Daoy (cell line): ENCODE results near the gene PHF3. TPM values are rescaled to one million over a fixed set of nuclear protein-coding genes. Genes with fewer than 3 reads are reported as not detected.

Source experiments
- DNase-seq: peaks from one replicate; pipeline ENCODE4 v3.0.0-alpha.2; 2015; ENCODE audit warnings: low read depth
- total RNA-seq: library from RNA; depleted of rRNA; stranded (reverse); fragments of >200 nt; shearing (Covaris generic); gene quantifications from 2 replicates; pipeline ENCODE4 v1.2.3, GENCODE V29; 2014

PHF3 gene
- total RNA-seq, 1 experiment from 2014 or later, result 43.5 TPM

DNA sequence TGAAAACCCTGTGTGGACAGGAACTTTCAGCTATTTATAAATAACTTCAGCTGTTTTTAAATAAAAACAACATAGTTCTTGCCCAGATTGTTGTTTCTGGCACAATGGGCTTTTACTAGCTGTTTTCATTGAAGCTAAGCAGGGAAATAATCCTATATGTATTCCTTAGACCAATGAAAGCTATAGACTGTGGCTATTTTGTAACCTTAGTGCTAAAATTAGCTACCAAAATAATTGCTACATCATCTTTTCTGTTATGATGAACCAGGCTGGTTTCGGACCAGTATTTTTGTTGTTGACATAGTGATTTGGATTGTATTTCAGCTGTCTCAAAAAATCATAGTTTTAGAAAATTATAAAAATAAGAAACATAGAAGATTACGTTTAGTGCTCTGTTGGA lies 13.7 kb downstream of the PHF3 start:
- DNase-seq, result no peak

DNA sequence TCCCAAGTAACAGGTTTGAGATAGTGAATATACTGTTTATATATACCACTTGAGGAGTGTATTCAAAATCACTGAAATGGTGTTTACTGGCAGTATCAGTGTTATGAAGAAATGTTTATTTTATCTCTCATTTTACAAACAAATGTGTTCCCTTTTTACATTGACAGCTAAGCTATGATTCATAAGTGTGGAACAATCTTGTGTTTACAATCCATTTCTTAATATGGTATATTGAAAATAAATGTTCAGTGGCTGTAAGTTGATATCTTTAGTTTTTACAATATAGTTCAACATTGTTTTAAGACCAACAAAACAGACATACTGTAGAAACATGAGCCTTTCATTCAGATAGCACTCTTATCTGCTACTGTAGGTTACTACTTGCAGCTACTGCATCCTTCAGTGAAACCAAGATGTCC lies 14.3 kb downstream of the PHF3 start:
- DNase-seq, result no peak

DNA sequence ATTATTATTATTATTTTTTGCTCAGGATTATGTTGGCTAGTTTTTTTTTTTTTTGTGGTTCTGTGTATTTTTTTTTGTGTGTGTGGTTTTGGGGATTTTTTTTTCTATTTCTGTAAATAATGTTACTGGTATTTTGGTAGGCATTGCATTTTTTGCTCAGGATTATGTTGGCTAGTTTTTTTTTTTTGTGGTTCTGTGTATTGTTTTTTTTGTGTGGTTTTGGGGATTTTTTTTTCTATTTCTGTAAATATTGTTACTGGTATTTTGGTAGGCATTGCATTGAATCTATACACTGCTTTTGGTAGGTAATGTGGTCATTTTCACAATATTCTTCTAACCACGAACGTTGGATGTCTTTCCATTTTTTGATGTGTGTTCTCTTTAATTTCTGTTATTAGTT lies 17.4 kb downstream of the PHF3 start:
- no peak for DNase-seq

DNA sequence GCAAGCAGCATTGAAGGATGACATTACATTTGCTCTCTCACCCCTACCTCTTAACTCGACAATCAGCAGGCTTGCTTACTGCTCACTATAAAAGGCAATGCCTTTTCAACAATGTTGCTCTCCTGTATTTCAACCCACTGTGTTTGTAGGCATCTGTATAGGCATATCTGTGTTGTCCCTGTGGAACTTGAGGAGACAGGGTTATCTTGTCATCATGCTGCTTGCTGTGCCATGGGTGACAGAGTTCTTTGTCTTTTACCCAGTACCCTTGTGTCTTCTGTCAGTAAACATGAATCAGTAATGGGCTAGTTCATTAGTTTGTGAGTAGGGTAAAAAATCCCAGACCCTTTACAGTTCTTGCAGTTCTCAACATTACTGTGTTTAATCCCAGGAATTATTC lies 25.2 kb downstream of the PHF3 start:
- DNase-seq, result no peak

DNA sequence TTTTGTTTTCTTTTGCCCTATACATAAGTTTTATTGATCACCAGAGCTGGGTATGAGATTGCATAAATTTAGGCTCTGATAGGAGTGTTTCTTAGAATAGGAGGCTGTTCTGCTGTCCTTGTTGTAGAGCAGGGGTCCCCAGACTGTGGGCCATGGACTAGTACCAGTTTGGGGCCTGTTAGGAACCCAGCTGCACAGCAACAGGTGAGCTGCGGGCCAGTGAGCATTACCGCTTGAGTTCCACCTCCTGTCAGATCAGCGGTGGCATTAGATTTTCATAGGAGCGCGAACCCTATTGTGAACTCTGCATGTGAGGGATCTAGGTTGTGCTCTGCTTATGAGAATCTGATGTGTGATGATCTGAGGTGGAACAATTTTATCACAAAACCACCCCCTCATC lies 26.2 kb downstream of the PHF3 start:
- DNase-seq, result no peak

DNA sequence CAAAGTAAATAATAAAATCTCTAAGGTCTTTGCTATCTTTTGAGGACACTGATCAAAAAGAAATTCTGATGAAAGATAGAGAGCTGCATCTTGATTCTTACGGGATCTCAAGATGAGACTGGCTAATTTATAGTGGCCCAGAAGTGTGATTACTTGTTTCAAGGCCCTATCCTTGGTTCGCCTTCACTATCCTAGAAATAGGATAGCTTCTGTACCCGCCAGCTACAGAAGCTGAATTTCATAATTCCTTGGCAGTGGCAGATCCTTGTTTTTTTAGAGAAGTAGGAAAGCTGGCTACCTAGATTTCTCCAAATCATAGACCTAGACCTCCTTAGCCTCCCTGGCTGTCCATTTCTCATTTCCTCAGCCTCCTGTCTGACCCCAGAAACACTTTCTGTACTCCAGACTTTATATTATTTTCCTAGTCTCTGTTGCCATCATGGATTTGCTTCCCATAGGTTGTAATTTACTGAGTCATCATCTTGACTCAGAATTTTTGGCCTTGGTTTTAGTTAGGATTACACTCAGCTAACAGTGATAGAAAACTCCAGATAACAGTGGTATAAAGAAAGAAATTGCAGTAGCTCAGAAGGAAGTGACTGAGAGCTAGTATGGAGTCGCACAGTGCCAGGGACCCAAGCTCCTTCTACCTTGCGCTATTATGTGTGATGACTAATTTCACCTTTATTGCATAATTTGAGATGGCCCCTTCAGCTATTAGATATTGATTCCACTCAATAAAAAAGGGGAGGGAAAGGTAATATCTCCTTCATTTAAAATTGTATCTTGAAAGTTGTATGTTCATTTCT lies 27.7 kb downstream of the PHF3 start:
- peak; percentile 66 for DNase-seq

DNA sequence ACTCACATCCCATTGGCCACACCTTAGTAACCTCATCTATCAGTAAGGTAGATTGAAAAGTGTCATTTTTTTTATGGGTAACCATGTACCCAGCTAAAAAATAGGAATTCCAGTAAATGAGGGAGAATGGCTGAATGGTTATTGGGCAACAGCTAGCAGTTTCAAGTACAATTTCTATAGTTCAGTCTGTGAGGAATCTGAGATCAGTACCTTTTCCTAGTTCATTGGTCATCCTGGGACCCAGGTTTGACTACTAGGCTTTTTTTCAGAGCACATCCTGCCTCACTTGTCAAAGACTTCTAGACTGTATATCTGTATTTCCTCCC lies 28.3 kb downstream of the PHF3 start:
- DNase-seq, result no peak

DNA sequence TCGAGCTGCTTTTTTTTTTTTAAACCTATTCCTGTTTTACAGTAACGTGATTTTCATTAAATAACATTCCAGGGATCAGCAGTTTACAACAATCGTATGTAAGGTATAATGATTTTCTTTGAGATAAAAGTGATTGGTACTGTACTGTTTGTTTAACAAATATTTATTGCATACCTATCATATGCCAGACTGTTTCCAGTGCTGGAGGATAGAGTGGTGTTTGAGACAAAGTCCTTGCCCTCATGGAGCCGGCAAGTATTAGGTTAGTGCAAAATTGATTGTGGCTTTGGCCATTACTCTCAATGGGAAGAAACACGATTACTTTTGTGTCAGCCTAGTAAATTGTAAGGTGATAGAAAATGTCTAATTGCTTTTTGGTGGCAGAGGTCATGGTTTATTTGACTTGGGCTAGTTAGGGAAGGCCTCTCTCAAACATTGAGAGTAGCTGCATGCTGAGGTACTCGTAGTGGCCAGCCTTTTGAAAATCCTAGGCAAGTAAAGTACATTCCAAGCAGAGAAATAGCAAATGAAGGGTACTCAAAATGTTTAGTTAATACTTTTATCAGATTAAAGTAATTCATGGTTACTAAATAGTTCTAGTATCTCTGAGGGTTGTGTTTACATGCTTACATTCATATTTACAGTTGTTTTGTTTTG lies 35.6 kb downstream of the PHF3 start:
- DNase-seq, result no peak

DNA sequence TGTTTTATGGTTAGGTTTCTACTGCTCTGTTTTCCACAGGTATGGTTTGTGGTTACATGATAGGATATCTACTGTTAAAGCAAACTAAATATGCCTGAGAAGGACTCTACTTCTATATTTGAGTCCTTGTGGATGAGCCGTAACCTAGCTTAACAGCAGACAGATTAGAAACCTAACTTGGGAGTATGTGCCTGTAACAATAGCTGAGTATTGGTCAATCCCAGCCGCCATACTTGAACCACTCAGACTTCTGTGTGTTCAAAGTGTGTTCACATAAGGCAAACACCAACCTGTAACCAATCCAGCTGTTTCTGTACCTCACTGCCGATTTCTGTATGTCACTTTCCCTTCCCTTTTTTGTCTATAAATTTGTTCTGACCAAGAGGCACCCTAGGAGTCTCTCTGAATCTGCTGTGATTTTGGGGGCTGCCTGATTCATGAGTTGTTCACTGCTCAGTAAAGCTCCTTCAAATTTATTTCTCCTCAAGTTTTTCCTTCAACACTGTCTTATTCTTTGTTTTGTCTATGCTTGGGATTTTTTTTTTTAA lies 37.1 kb downstream of the PHF3 start:
- no peak for DNase-seq

DNA sequence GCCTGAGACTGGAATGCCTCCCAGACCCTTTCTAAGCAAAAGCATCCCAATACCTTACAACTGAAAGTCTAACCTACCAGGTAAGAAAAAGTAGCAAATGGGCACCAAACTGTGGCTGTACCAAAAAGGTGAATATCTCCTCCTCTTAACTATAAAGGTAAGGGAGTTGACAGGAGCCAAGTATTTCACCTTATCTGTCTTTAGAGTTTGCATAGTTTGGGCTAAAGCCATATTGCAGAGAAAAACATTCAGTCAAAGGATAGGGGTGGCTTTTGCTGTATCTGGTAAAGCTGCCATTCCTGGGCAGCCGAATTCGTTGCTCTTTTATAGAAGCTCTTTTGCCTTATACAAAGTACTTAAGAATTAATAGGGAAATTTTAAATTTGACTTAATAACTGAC lies 38.1 kb downstream of the PHF3 start:
- DNase-seq, result no peak

DNA sequence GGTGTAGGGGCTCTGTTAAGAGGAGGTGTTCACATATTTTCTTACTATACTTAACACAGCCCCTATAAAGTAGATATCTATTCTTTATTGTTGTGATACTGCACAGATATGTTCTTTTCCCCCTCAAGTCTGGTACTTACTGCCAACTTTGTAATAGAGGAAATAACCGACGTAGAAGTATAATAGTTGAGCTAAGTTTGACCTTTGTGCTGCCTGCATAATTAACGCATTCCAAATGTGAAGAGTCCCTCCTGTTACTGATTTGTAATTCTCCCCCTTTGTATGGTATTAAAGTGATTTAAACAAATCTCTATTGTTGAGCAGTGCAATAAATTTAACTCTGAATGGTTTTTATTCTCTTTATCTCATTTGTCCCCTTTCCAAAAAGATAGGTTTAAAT lies 39.0 kb downstream of the PHF3 start:
- DNase-seq, result no peak

DNA sequence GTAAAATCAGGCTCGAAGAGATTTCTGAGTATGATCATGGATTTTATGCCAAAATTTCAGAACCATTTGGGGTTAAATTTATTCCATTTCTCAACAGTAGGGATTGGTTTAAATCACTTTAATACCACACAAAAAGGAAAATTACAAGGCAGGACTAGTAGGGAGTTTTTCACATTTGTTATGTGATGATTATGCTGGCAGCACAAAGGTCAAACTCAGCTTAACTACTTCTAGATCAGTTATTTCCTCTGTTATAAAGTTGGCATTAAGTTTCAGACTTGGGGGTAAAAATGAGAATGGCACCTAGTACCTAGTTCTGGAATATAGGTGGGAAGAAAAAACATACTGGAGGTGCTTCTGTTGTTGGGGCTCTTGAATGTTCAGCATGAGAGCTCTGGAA lies 39.5 kb downstream of the PHF3 start:
- no peak for DNase-seq

DNA sequence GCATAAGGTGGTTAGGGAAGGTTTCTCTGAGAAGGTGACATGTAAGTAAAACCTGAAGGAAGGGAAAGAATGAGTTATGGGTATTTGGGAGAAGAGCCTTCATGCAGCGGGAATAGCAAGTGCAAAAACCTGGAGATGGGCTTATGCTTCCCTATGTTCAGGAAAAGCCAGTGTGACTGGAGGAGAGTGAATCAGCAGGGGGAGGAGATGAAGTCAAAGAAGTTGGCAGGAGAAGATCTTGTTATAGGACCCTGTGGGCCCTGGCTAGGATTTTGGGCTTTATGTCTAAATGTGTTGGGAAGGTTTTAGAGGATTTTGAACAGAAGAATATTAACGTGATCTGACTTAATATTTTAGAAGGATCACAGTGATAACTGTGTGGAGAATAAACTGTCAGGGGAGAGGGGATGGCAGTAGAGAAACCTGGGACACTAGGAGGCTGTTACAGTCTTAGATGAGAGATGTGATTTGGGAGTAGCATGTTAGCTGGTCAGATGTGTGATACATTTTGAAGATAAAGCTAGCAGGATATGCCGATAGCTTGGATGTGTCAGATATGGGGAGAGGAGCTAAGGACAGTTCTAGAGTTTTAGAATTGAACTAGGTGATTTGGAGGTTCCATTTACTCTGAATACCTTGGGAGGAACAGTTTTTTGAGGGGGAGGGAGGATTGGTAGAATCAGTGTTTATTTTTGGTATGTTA lies 41.0 kb downstream of the PHF3 start:
- DNase-seq, result no peak

DNA sequence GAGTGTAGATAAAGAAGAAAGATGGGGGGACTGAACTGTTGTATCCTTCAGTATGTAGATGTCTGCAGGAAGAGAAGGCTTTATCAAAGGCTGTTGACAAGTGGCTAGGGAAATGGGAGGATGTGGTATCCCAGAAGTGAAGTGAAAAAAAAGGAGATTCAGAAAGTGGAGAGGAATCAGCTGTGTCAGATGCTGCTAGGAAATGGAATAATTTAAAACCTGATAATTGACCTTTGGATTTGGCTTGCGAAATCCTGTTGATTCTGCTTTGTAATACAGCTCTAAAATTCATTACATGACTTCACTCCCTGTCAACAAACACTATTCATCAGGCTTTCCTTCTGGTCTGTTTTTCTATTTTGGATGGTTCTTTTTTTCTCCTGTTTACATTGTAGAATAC lies 41.7 kb downstream of the PHF3 start:
- DNase-seq, result no peak

DNA sequence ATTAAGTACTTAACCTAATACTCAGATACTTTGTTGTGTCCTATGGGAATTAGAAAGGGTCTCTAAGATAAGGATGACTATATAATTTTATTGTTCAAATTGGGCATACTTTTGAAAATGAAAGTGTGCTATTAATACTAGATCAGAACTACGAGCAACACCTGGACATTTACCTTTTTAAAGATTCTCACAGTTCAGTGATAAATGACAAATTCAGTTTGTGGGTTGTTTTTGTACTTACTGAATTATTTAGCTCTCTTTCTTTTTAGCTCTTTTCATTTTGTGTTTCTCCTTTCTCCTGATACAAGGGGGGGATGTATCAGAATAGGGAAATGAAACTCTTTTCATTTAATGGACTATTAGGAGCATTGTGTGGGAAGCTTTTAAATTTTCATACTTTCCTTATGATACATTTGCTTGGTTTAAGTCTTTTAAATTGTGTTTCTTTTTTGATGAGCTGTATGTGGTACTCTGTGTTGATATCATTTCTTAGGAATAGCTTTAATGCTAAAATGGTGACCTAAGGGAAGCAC lies 47.5 kb downstream of the PHF3 start:
- no peak for DNase-seq

DNA sequence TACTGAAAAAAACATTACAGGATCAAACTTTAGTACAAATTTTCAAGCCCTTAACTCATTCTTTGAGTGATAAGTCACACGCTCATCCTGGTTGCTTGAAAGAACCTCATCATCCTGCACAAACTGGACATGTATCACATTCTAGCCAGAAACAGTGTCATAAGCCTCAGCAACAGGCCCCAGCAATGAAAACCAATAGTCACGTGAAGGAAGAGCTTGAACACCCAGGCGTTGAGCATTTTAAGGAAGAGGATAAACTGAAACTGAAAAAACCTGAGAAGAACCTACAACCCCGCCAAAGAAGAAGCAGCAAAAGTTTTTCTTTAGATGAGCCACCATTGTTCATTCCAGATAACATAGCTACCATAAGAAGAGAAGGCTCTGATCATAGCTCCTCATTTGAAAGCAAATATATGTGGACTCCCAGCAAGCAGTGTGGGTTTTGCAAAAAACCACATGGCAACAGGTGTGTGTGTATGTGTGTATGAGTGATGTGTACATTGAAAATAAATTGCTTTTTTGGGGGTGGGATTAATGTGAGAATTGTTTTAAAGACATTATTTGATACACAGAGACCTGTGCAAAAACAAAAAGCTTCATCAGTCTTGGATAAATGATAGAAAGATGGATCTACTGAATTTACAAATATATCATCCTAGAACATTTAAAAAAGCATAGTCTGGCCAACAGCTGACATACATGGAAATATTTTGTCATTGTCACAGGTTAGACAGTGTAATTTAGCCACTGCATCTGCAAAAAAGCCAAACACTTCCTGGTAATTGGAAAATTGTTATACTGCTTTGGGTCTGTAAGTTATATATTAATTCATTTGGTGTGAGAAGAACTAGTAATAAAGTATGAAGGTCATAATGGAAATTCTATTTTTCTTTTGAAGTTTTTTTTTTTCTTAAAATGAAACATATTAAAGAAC lies 50.1 kb downstream of the PHF3 start:
- no peak for DNase-seq

DNA sequence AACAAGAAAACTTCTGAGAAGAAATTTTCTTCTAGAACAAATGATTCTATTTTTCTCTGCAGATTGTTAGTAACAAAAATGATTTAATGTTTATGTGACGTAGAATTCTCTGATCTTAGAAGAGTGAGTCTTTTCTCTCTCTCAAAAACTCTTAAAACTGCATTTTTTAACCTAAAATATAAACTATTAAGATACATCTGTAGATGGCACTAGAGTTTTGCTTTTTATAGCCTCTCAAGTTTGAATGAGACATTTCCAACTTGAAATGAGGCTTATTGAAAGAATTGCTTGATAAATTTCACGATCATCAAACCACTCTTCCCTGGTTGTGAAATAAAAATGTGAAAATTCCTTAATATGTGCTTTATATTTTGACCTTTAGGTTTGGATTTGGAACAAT lies 53.8 kb downstream of the PHF3 start:
- no peak for DNase-seq

DNA sequence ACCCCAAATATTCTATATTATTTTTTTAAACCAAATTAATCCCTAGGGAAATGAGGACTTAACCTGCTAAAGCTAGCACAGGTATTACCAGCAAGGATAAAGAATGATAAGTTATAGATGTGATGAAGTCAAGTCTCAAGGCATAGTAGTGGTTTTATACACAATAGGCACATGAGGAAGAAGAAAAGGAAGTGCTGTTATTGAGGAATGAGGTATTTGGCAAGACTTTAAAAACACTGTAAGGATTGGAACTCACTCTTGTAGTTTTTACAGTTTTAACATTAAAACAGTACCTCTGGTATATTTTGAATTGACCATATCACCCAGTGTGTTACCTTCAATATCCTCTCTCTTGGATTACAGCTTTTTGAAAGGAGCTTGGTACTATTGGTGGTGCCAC lies 54.6 kb downstream of the PHF3 start:
- DNase-seq, result no peak

DNA sequence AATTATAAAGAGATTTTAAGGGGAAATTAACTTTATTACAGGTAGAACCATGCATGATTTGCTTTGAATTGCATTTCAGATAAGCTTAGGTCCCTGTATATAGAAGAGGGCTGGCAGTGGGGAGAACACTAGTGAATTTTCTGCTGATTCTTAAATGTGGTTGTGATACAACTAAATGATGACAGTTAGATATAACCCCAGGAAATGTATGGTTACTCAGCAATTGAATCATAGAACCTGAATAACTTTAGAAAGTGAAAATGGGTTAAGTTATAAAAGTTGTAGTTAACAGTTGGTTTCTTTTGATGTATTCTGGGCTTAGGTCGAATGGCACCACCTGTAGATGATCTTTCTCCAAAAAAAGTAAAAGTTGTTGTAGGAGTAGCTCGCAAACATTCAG lies 70.1 kb downstream of the PHF3 start:
- no peak for DNase-seq

DNA sequence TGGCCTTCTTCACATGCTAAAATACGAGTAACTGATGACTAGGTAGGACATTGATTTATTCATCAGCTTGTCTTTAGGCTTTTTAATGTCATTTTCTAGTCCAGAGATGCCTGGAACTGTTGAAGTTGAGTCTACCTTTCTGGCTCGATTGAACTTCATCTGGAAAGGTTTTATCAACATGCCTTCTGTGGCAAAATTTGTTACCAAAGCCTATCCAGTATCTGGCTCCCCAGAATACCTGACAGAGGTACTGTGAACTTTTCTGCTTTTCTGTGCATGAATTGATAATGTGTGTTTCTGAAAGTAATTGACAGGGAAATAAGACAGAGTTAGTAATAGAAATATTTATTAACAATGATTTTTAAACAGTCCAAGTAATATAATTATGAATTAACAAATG lies 71.0 kb downstream of the PHF3 start:
- no peak for DNase-seq

DNA sequence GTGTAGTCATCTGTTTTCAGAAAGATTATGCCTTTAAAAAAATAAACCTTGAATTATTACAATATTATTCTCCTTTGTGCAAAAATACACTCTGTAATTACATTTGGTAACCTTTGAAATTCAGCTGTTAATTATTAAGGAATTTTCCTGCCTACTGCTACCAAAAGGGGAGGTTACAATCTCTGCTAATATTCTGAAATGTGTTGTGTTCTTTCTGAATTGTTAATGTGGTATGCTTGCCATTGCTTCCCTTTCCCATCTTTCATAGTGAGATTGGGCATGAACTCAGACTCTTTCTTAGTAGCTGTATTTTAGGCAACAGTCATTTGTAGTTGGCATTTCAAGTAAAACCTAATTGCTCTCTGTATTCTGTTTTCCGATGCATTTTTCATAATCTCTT lies 73.0 kb downstream of the PHF3 start:
- DNase-seq, result no peak

DNA sequence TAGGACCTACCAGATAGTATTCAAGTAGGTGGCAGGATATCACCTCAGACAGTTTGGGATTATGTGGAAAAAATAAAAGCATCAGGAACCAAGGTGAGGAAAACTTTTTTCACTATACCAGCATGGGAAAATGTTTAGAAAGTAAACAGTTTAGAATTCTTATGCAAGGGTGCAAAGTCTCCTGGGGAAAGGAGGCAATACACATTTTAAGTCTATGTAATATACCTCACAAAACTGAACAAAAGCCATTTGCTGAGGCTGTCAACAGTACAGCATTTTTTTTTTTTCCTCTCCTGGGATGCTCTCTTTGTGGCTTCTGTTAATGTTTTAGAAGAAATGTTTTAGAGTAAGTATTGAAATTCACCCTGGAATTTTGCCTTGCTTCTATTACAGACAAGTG lies 73.5 kb downstream of the PHF3 start:
- DNase-seq, result no peak
